HG03565 (cell line): ENCODE measurements around the gene SLC12A7.
"Not testable (repeated sequence)": the region's sequence is repeated elsewhere in the genome, so short reads cannot be mapped to it uniquely, and the experiment has no call there.

ENCODE experiments used
- ATAC-seq: cut with Tn5 transposase; IDR thresholded peaks from one replicate; pipeline ENCODE4 v1.9.1; 2021; ENCODE audit warnings: mild to moderate bottlenecking, moderate library complexity; ENCODE audit not compliant: unreplicated experiment

Gene SLC12A7

DNA sequence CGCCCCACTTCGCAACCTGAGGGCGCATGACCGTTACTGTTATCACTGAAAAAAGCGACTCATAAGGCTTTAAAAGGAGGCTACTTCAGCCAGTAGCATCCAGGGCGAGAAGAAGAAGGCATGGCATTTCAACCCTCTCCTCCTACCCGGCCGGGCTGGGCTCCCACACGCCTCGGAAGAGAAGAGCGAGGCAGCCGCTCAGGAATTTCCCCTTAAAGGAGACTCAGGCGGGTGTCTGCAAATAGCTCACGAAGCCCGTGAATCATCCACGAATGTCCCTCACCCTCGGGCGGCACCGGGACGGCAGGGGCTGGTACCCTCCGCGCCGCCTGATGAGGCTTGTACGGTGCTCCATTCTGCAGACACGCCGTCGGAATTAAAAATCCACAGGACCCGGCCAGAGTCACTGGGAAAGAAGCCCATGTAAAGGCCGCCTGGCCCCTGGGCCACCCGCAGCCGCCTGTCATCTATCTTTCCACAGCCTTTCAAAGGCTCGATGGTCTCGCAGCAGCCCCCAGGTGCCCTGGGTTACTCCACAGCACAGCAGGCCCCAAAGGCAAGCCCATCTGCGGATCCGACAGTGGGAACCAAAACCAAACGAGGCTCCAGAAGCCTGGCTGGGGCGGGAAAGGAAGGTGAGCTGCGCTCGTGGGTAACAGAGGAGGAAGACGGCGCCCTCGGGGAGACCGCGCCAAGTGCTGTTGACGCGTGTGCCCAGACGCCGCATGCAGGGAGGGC is 11.8 kb downstream of the SLC12A7 start:
- no peak for ATAC-seq

DNA sequence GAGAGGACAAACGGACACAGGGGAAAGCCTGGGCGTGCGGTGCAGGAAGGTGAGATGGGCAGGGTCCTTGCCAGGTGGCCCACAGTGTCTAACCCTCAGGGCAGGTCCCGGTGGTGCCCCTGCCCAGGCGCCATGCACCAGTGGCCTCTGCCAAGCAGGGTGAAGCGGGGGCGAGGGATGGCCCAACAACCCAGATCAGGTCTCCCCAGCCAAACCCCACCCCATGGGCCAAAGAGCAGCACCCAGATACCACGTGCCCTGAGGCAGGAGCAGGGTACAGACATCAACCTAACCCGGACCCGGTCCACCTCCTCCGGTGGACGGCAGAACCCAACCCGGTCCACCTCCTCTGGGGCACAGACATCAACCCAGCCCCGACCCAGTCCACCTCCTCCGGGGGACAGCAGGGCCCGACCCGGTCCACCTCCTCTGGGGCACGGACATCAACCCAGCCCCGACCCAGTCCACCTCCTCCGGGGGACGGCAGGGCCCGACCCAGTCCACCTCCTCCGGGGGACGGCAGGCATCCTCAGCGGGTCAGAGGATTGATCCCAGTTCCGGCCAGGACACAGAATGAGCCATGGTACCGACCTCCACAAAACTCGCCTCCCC is 12.8 kb downstream of the SLC12A7 start:
- ATAC-seq = no peak

DNA sequence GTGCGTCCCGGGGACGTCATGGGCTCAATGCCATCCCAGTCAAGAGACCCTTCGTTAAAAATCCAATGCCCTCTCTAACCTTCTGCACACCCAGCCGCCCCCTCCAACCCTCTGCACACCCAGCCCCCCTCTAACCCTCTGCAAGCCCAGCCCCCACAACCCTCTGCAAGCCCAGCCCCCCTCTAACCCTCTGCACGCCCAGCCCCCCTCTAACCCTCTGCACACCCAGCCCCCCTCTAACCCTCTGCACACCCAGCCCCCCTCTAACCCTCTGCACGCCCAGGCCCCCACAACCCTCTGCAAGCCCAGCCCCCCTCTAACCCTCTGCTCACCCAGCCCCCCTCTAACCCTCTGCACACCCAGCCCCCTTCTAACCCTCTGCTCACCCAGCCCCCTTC is 13.9 kb downstream of the SLC12A7 start:
- ATAC-seq = not testable (repeated sequence)

DNA sequence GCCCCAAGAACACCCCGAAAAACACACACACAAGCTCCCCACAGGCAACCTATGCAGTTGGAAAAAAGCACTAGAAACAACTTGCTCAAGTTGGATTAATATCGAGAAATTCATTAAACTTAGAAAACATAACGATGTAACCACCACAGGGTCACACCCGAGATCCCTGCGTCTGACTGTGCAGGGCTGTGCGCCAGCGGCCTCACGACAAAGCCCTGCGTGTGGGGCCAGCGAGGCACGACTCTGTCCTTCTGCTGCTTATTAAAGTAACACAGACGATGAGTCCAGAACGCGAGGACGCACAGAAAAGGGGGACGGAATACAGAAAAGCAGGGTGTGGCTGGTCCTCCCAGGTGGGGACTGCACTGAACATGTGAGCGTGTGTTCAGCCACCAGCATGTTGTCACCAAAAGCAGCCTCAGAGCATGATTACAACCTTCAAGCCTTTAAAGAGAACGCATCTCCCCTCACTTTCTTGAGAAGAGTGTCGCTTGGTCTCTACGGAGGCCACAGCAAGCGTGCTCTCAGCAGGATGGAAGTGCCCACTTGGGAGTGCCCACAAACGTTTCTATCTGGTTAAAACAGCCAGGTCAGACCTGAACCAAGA is 14.4 kb downstream of the SLC12A7 start:
- ATAC-seq = no peak

DNA sequence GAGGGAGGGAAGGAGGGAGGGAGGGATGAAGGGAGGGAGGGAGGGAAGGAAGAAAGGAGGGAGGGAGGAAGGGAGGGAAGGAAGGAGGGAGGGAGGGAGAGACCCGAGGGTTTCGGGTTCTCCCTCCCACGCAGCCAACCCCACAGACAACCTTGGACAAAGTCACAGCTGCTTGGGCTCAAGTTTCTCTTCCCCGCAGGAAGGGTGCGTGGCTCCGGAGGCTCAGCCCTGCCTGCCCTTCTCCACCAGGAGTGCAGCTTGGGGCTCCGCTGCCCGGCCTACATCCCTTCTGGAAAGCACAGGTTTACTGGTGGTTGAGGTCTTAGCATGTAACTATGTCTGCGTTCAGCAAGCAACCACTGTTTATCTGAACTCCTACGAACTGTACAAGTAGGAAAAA is 15.0 kb downstream of the SLC12A7 start:
- no peak for ATAC-seq

DNA sequence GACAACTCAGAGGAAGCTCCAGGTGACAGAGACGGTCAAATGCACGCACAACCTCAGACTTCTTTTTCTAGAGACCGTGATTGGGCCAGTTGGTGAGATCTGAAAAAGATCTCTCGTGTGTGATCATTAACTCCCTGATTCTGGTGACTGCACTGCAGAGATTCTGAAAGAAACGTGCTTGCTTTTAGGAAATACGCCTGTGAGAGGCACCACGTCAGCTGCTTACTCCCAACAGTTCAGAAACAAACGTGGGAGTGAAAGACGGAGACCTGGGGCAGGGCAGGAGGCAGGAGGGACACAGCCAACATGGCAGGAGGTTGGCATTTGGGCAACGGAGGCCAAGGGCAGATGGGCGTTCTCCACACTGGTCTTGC is 15.9 kb downstream of the SLC12A7 start:
- no peak for ATAC-seq

DNA sequence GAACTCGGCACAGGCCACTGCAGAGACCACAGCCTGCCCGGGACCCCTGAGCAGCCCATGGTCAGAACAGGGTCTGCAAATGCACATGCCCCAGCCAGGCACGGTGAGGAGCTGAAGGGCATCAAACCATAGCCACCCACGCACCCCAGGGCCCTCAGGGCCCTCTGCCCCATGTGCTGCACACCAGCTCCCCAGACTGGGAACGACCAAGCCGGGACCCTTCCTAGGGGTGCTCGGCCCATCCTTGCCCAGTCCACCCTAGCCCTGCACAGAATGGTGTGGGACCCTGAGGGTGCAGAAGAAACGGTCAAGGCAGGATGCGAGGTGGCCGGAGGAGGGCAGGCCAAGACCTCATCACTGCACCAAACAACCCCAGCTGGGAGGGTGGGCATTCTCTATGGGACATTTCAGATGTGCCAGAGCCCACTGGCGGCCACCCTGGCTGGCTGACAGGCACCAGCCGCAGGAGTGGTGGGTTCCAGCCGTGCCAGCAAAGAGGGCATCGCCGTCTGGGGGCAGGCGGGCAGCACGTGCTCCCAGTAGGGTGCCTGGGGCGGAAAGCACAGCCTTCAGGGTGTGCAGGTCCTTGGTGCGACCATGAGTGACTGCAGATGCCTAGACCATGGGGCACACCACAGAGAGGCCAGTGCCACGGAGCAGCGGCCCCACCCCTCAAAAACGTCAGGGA is 16.4 kb downstream of the SLC12A7 start:
- ATAC-seq = no peak

DNA sequence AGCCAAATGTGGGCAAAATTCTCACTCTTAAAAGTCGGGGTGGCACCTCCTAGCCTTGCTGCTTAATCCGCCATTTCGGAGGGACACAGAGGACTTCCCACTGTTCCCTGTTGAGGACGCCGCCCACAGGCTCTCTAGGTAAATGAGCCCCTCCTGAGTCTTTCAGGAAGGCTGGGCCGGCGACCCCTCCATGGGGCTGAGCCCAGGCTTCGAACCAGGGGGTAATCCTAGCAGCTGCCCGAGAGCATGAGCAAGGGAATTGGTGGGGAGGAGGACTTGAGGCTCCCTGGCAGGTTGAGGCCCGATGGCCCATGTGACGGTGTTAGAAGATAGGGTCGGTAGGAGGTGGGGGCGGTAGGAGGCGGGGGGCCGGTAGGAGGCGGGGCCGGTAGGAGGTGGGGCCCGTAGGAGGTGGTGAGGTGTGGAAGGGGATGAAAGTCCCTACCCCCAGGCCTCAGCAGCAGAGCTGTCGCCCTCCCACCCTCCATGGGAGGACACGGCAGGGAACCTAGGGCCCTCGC is 17.1 kb downstream of the SLC12A7 start:
- ATAC-seq = no peak

DNA sequence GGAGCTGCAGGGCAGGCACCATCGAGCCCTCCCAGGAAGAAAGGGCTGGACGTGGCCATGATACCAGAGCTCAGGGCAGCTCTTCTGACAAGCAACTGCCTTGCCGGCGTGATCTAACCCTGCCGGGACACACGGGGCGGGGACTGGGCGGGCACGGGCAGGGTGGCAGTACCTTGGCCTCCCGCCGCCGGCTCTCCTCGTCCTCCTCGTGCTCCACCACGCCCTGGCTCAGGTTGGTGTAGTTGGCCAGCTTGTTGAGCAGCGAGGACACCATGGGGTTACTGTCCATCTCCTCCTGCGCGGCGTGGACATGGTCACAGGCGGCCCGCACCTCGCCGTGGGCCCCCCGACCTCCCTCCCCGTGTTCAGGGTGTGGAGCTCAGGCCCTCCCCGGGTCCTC is 18.5 kb downstream of the SLC12A7 start:
- no peak for ATAC-seq

DNA sequence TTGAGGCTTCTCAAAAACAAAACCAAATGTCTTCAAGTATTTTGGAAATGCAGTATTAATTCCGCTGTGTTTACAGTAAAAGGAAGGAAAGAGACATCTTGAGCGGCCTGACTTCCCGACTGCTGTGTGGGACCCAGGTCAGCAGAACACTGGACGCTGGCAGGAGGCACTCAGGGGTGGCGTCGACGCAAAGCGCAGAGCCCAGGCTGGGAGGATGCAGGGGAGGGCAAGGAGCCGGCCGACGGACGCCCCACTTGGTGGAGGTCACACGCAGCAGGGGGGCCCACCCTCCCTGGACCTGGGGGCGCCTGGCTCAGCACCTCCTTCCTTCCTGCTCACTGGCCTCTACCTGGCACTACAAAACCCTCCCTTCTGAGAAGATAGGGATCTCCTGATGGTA is 19.7 kb downstream of the SLC12A7 start:
- no peak for ATAC-seq

DNA sequence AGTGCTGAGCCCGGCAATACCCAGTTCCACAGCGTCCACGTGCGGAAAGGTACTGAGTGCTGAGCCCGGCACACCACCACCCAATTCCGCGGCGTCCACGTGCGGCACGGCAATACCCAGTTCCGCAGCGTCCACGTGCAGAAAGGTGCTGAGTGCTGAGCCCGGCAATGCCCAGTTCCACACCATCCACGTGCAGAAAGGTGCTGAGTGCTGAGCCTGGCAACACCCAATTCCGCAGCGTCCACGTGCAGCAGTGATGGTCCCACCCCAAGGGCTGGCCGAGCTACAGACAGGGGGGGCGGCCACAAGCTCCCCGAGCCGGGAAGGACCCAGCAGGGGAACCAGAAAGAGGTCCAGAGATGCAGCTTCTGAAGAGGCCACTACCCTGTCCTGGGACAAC is 20.2 kb downstream of the SLC12A7 start:
- no peak for ATAC-seq

DNA sequence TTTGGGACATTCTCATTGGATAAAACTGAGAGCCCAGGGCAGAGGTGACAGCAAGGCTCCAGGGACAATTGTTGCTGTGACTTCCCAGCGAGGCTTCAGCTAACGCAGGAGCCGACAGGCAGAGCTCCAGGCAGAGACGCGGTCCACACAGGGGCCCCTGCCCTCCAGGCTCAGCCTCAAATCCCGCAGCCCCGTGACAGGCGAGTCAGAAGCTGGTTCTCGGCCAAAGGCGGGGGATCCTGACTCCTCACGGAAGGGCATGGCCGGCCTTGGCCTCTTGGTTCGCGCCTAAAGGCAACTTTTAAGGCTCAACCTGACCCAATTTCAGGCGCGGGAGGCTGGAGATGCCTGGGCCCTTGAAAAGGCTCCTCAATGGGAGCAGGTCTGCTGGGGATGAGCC is 21.3 kb downstream of the SLC12A7 start:
- ATAC-seq = no peak

DNA sequence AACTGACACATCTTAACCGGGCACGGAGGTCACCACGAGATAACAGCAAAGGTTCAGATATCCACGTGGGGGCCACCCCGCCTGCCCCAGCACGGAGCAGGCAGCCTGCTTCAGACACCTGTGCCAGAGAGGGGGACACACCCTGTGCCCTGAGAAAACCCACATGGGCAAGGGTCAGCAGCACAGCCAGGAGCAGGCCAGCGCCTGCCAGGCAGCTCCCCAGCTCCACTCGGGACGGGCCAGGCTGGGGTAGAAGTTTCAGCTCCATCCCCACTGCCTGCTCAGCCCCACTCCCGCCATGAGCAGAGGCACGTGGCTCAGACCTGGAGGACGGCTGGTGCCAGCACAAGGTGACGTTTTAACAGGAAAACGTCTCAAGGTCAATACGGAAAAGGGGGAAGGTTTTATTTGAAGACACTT is 22.2 kb downstream of the SLC12A7 start:
- no peak for ATAC-seq

DNA sequence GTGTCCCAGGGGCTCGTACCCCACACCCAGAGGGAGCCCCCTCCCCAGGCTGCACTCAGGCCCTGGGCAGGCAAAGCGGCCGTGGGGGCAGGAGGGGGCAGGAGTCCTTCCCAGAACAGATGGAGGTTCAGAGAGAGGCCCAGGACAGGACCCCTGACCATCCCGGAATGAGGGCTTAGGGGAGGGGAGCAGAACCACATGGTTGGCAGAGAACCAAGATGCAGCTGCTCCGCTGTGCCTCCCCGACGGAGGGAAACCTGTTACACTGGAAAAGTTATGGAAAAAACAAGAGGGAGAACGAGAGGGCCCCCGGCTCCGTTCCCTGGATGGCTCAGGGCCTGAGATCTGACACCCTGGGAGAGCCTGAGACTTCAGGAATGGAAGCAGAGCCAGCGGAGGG is 22.7 kb downstream of the SLC12A7 start:
- no peak for ATAC-seq

DNA sequence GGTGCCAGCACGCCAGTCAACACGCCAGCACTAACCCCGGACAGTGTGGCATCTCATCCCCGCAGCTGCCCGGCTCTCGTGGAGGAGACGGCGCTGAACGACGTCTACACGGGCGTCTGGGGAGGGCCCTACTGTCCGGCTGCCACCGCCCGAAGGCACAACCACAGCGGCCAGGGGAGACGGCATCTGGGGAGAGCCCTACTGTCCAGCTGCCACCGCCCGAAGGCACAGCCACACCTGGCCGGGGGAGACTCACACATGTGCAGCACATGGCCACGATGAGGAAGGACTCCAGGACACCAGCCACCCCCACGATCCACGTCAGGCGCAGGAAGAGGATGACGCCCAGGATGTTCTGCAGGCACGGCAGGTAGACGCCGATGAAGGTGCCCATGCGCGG is 23.1 kb downstream of the SLC12A7 start:
- ATAC-seq = no peak

DNA sequence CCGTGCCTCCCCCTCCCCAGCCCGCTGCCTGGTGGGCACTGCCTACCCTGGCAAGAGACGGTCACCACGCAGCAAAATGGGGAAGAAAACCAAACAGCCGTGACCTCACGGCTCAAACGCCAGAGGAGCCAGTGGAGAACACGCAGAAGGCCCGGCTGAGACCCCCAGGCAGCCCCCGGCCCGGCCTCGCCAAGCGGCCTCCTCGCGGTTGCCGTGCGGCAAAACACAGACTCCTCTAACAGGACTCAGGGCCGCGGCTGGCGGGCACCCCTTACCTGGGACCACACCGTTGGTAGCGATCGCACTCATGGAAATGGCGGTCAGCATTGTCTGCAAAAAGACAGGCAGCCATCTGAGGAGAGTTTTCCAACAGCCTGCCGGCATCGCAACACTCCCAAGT is 23.8 kb downstream of the SLC12A7 start:
- ATAC-seq = no peak

DNA sequence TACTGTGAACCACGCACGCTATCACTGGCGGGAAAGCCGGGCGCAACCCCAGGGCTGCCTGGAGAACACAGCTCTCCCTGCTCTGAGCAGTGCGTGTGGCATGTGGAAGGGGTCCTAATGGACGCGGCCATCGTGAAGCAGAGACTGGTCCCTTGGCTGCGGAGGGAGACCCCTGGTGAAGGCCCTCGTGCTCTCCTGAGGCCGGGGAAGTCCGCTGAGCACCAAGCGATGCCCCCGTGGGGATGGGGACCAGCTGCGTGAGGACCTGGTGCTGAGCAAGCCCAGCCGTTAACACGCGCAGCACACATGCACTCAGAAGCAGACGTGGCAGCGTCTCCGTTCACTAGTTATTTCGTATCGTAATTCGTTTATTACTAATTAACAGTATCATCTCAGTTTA is 24.4 kb downstream of the SLC12A7 start:
- no peak for ATAC-seq

DNA sequence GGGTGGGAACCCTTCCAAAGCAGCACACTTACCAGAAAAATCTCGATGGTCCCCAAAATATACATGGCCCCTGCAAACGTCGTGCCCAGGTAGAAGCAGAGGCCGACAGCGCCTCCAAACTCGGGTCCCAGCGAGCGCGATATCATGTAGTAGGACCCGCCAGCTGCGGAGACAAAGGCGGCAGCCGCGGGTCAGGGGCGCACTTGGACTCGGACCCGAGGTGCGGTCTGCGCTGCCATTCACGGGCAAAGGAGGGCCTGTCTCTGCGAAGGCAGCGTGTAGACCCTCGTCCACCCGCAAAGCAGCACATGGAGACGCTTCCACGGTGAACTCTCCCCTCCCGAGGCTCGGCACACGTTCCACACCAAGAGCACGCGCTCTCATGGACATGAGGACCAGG is 25.0 kb downstream of the SLC12A7 start:
- no peak for ATAC-seq

DNA sequence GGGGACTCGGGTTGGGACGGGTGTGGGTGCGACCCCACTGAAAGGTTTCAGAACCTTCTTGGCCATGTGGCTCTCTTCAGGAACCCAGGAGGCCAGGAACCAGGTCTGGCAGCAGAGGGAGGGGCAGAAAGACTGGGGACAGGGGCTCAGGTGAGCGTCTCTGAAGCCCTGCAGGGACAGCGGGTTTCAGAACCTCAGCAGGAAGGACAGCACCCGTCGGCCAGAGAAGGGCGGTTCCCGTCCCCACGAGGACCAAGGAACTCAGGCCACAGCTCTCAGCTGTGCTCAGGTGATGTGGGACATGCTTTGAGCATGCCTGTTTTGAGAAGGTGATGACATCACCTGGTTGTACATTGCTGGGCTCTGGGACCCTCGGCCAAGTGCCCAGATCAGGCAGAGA is 25.7 kb downstream of the SLC12A7 start:
- ATAC-seq = no peak

DNA sequence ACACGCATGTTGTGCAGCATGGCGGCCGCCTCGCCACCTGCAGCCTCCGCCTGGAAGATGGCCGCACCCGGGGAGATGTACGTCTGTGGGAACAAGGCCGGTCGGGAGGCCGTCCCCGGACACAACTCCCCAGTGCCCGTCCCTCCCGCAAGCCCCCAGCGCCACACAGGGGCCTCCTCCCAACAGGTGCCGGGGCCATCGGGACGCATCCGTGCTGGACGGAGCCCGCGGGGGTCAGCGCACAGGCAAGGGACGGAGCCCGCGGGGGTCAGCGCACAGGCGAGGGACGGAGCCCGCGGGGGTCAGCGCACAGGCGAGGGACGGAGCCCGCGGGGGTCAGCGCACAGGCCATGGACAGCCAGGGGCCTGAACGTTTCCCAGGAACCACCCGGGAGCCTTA is 26.5 kb downstream of the SLC12A7 start:
- ATAC-seq = no peak

DNA sequence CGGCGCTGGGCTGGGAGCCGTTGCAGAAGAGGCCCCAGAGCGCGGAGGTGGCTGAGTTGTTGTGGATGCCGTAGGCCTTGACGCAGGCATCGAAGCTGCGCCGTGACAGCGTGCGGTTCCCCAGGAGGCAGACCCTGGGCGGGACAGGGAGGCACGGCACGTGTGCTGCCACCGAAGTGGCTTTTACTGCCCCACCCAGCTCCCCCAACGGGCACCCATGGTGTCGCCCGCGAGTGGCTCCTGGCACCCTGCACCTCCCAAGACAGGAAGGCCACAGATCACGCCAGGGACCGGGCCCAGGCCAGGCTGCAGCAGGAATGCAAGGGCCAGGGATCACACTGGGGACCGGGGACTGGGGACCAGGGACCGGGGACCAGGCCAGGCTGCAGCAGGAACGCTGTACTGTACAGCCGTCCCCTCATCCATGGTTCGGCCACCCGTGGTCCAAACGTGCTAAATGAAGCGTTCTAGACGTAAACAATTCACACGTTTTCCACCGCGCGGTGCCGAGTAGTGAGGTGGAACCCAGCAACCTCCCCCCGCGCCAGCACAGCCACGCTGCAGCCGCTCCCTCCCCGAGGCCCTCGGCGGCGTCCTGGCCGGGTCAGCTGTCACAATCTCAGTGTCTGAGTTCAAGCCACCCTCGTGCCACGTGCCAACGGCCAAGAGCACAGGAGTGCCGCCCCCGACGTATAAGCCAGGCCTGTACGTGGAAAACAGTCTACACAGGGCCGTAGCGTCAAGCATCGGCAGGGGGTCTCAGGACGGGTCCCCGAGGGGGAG is 27.8 kb downstream of the SLC12A7 start:
- no peak for ATAC-seq
